ENCODE measurements around the gene FADD.

FADD gene

DNA sequence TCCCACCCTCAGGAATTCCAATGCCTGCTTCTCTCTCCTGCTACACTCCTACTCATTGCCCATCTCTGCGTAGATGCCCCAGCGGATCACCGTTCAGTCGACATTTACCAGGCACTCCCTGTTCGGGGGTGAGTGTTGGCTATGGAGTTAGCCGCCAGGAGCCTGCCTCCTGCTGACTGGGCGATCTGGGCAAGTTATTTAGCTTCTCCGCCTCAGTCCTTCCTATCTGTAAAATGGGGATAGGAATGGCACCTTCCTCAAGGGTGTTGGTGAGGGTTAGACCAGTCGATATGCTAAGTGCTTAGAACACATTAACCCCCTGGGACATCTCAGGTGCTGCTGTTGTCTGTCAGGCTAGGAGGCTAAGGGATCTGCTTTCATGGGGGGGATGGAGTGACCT lies 30.9 kb downstream of the FADD start:
- DNase-seq (ENCODE audit: low spot score), result no peak

DNA sequence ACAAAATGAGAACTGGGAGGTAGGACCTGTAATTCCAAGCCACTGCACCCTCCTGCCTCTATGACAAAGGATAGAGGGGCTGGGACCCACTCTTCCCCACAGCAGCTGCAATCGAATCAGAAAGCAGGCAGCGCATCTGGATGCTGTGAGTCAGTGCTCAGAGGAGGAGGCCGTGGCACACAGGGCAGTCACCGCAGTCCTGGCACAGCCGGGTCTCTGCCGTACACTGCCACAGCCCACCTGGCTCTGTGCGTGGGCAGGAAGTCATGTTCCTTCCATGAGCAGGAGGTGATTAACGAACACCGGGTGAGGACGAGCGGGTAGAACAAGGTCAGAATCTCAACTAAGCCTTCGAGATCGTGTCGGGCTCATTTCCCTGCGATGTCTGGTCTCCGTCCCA lies 37.2 kb downstream of the FADD start:
- DNase-seq (ENCODE audit: low spot score), result no peak

DNA sequence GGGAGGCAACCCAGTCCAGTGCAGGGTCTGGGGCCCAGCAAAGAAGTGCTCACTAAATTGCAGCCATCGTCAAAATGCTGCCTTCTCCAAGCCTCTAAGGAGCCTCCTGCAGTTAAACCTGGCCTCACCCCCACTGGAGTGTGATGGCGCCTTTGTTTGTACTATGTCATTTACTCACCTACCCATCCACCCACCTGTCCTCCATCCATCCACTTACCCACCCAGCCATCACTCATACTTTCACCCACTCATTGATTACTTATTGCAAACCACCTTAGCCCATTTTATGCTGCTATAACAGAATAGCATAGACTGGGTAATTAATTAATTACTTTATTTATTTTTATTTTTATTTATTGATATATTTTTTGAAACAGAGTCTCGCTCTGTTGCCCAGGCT lies 38.6 kb downstream of the FADD start:
- no peak for DNase-seq (ENCODE audit: low spot score)

DNA sequence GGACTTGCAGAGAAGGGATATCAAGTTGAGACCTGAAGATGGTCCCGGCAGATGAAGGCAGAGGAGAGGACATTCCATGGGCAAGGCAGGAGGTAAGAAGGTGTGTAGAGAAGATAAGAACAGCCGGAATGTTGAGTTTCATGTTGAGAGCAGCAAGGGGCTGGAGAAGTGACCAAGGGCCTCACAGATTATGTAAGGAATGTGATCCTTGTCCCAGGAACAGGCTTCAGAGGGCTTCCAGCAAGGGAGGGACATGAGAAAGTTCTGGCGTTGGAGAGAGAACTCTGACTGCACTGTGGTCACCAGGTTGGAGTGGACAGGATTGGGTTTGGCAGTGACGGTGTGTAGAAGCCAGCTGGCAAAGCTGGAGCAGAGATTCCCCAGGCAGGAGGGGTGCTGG lies 39.8 kb downstream of the FADD start:
- no peak for DNase-seq (ENCODE audit: low spot score)

DNA sequence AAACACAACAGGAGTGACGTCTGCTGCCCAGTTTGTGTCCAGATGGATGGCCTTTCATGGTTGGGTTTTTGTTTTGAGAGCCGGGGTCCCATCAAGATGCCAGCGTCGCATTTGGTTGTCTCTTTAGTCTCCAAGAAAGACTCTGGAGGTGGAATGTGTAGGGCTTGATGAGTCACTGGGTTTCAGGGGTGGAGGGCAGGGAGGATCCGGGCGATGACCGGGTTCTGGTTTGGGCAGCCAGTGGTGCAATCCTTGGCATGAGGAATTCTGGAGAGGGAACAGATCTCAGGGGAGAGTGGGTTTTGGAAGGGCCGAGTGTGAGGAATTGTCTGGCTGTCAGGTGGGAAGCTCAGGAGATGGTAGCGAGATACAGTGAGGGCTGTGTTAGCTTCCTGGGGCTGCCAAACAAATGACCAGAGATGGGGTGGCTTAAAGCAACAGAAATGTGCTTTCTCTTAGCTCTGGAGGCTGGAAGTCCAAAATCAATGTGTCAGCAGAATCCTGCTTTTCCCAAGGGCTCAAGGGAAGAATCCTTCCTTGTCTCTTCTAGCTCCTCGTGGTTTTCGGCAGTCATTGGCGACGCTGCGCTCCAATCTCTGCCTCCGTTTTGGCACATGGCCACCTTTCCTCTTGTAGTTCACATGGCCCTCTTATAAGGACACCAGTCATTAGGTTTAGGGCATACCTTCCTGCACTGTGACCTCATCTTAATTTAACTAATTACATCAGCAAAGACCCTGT lies 41.0 kb downstream of the FADD start:
- DNase-seq (ENCODE audit: low spot score), result peak; percentile 32

DNA sequence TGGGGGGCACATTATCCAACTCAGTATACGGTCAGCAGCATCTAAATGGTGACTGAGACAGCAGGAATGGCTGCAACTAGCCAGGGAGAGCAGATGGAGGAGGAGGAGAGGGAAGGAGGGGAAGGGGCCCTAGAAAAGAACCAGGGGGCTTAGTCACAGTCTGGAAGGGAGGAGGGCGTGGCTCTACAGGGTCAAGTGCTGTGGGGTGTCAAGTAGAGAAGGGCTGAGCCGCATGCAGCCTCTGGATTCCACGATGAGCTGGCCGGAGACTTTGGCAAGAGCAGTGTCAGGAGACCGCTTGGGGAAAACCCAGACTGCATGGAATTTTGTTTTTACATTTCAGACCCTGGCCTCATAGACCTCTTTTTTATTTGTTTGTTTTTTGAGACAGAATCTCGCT lies 41.6 kb downstream of the FADD start:
- DNase-seq (ENCODE audit: low spot score), result no peak

DNA sequence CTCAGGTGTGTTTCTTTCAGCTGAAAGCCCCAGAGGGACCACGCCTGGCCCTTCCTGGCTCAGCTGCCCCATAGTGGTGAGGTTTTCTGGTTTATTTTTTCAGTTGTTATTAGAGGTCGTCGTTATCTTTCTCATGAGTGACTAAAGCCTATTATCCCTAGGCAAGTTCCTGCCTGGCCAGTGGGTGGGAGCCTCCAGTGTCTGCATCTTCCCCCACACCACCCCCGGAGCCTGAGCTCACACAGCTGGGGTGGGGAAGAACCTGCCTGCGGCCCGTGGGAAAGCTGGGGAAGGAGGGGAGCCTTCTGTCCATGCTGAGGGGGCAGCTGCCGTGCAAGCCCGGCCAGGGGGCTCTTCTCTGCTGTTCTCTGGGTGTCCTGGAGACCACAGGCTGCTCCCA lies 43.1 kb downstream of the FADD start:
- no peak for DNase-seq (ENCODE audit: low spot score)

DNA sequence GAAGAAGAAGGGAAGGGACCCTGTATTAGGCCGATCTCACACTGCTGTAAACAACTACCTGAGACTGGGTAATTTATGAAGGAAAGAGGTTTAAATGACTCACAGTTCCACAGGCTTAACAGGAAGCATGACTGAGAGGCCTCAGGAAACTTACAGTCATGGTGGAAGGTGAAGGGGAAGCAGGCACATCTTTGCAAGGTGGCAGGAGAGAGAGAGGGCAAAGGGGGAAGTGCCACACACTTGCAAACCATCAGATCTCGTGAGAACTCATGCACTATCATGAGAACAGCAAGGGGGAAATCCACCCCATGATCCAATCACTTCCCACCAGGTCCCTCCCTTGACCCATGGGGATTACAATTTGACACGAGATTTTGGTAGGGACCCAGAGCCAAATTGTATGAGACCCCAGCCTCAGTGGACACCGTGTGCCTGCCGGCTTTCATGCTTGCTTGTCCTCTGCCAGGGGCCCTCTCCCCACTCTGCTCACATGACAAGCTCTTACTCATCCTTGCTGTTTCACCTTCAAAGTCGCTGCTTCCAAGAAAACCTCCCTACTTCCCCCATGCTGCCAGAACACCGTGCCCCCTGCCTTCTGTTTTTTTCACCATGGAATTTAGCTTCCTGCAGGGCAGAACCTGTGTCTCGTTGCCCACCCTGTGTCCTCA lies 44.1 kb downstream of the FADD start:
- no peak for DNase-seq (ENCODE audit: low spot score)

DNA sequence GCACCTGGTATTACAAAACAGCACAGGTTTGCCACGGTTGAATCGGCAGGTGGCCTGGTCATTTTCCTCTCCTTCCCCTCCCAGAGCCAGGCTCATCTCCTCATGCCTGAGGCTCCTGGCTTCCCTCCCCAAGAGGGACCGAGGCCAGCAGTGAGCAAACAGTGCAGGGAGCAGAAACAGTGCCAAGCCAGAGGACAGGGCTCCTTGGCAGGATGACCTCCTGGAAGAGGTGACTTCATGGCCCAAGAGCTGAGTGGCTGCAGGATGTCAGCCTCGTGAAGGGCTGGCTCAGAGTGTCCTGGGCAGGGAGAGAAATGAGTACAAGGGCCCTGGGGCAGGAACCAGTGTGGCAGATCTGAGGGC lies 44.6 kb downstream of the FADD start:
- DNase-seq (ENCODE audit: low spot score), result no peak

DNA sequence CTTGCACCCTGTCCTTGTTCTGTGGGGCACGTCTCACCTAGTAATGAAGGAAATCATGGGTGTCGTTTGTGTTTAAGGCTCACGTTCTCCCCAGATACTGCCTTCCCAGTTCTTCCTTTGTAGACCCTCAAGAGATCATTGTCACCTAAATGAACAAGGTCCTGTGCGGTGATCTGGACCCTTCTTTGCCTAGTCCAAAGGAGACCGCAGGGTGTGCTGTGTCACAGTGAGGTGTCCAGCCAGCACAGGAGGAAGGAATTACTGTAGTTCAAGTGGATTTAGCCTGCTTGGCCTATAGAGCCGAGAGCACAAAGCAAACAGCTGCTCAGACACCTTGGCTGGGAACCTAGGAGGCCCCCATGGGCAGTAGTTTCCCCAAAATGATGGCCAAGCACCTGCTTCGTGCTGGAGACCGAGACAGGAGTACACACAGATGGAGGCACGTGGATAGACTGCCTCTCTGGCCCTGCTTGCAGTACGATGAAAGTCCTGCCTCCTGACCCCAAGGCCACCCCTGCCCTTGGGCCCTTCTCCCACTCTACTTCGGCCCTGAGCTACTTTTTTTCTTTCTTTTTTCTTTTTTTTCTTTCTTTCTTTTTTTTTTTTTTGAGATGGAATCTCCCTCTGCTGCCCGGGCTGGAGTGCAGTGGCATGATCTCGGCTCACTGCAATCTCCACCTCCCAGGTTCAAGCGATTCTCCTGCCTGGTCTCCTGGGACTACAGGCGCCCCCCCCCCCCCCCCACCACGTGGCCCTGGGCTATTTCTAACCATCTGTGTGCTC lies 48.0 kb downstream of the FADD start:
- no peak for DNase-seq (ENCODE audit: low spot score)

DNA sequence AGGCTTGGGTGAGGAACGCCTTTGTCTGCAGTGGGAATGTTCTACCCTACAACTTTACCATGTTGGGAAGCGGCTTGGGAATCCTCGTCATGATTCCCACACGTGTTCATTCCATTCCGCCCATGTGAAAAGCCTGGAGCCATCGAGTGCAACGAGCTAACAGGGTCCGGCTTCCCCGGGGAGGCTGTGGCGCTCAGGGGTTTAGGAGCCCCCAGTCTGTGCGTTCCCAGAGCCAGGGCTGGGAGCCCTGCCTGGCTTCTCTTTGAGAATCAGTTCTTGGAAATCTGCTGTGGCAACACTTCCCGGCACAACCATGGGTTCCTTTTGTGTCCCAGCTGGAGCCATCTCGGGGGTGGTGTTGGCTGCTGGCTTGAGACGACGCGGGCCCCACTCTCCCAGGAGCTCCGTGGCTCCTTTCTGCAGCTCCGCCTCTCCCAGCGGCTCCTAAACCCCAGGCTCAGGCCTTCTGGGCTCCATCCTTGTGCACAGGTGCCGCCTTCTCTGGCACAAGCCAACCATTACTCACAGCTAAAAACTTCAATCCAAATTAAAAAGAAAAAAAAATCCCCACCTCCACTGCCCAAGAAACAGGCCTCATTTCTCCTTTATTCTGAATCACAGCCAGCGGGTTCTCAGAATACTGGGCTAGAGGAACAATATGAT lies 48.7 kb downstream of the FADD start:
- DNase-seq (ENCODE audit: low spot score), result no peak

DNA sequence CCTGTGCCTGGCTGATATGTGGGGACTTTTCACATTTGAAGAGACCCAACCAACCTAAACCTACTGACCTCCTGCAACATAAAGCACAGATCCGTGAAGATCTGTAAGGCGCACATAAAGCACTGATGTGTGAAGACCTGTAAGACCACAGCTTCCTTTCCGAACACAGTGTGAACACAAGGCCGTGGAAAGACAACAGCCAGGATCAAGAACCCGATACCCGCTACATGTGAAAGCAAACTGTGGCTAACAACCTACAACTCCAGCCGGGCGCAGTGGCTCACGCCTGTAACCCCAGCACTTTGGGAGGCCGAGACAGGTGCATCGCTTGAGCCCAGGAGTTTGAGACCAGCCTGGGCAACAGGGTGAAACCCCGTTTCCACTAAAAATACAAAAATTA lies 49.7 kb downstream of the FADD start:
- no peak for DNase-seq (ENCODE audit: low spot score)

DNA sequence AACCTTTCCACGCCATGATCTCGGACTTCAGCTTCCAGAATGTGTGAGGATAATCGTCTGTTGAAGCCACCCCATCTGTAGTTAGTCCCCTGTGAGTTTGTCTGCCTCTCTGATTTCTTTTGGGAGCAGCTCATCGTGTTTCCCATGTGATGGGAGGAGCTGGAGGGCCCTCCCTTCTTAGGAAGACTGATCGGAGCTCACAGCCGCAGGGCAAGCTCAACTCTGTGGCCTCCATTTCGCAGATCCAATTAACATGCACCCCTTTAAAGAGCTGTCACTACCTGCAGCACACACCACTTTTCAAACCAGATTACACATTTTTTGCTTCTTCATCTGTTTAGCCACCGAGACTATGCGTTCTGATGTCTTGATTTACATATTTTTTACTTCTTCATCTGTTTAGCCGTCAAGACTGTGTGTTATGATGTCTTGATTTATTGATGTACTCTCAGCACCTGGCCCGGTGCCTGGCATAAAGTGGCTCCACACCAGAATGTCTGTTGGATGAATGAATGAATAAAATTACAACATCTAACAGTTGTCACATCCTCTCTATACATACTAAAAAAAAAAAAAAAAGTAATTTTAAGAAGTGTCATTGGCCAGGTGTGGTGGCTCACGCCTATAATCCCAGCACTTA lies 52.5 kb downstream of the FADD start:
- DNase-seq (ENCODE audit: low spot score), result no peak

Data from HuH-7.5 (cell line).